Endothelial cell of umbilical vein (primary cell): ENCODE results near the gene TMEM50B. TPM values are rescaled to one million over a fixed set of nuclear protein-coding genes. Genes with fewer than 3 reads are reported as not detected.

Experiments used
- BruUV-seq: library from RNA; stranded (reverse); fragments of 400-500 nt; replicated peaks from 2 replicates; lab custom pipeline; 2021; lab: Mats Ljungman, UMichigan
- CTCF ChIA-PET: fragments of 300-600, 350-600 bp; sonication (Branson Sonifier 250); formaldehyde crosslinking; loops from one replicate; lab custom pipeline; 2021; ENCODE audit warnings: antibody characterized with exemption, inconsistent platforms; lab: Charles Lee
- POLR2A ChIA-PET: fragments of 300-600, 350-600 bp; sonication (Branson Sonifier 250); formaldehyde crosslinking; loops from one replicate; lab custom pipeline; 2021; ENCODE audit warnings: antibody characterized with exemption, inconsistent platforms; lab: Charles Lee
- DNase-seq: peaks from one replicate; pipeline ENCODE4 v3.0.0-alpha.2; 2011; ENCODE audit warnings: low read depth, low spot score
- FAIRE-seq: peaks from 2 replicates; lab custom pipeline; 2011; peaks lifted over from hg19 to GRCh38; lab: Jason Lieb, UNC
- H2AFZ ChIP-seq: 2 replicates; pipeline ENCODE4 v1.6.0; 2012; ENCODE audit warnings: low read depth, low read length, control low read depth, inconsistent platforms
- H3K27ac ChIP-seq: 2 replicates; pipeline ENCODE4 v1.5.1; 2011; ENCODE audit warnings: low read depth, mild to moderate bottlenecking, control low read depth, low read length, moderate library complexity; ENCODE audit not compliant: insufficient read depth
- H3K27me3 ChIP-seq, 2 experiments: 2 replicates each; pipeline versions ENCODE4 v1.6.0 to v1.6.1; 2011; ENCODE audit warnings: low read length in 2 of 2, mixed read lengths in 1 of 2; ENCODE audit not compliant: control insufficient read depth in 2 of 2, insufficient read depth in 2 of 2
- H3K36me3 ChIP-seq, 2 experiments: 2 replicates in 1 of 2; 3 replicates in 1 of 2; pipeline ENCODE4 v1.5.1; 2011; ENCODE audit warnings: low read length in 2 of 2, mild to moderate bottlenecking in 1 of 2, moderate library complexity in 1 of 2; ENCODE audit not compliant: control insufficient read depth in 2 of 2, insufficient read depth in 2 of 2; ENCODE audit errors: extremely low read depth in 1 of 2
- H3K4me1 ChIP-seq: 3 replicates; pipeline ENCODE4 v1.5.1; 2011; ENCODE audit warnings: mild to moderate bottlenecking, low read length; ENCODE audit not compliant: control insufficient read depth, insufficient read depth; ENCODE audit errors: extremely low read depth
- H3K4me2 ChIP-seq: 2 replicates; pipeline ENCODE4 v1.6.1; 2011; ENCODE audit warnings: low read length, control low read depth, mixed read lengths; ENCODE audit not compliant: insufficient read depth
- H3K4me3 ChIP-seq, 3 experiments: fragments of 200-600 bp in 1 of 3; sonication (generic), shearing (Covaris generic) in 1 of 3; replicated peaks in 1 of 3; 2 replicates each; pipeline ENCODE4 v1.5.1; 2011 to 2016; ENCODE audit warnings: control low read depth in 3 of 3, low read length in 3 of 3, mild to moderate bottlenecking in 2 of 3, inconsistent platforms in 1 of 3, low read depth in 1 of 3, moderate library complexity in 1 of 3; ENCODE audit not compliant: insufficient read depth in 1 of 3
- H3K79me2 ChIP-seq: 2 replicates; pipeline ENCODE4 v1.6.0; 2012; ENCODE audit warnings: low read length, inconsistent platforms; ENCODE audit not compliant: control insufficient read depth, insufficient read depth
- H3K9ac ChIP-seq: replicated peaks from 2 replicates; pipeline ENCODE3; 2011; ENCODE audit warnings: low read length, control low read depth; ENCODE audit not compliant: insufficient read depth; ENCODE audit errors: extremely low read depth
- H3K9me1 ChIP-seq: replicated peaks from 3 replicates; pipeline ENCODE4 v1.6.0; 2011; ENCODE audit warnings: mild to moderate bottlenecking, low read length; ENCODE audit not compliant: control insufficient read depth, insufficient read depth; ENCODE audit errors: extremely low read depth
- H3K9me3 ChIP-seq: replicated peaks from 2 replicates; pipeline ENCODE4 v1.5.1; 2012; ENCODE audit warnings: low read length, inconsistent platforms; ENCODE audit not compliant: control insufficient read depth, insufficient read depth
- H4K20me1 ChIP-seq: replicated peaks from 2 replicates; pipeline ENCODE3; 2011; ENCODE audit warnings: mild to moderate bottlenecking, low read length; ENCODE audit not compliant: control insufficient read depth, insufficient read depth; ENCODE audit errors: extremely low read depth
- CTCF ChIP-seq, 2 donors: IDR thresholded peaks; 1 replicate in 1 of 2; 2 replicates in 1 of 2; pipeline ENCODE4 v1.5.1; 2011; ENCODE audit warnings: low read length in 2 of 2, mild to moderate bottlenecking in 2 of 2, moderate library complexity in 2 of 2, control low read depth in 1 of 2, inconsistent platforms in 1 of 2, low read depth in 1 of 2; ENCODE audit not compliant: insufficient read depth in 1 of 2; ENCODE audit errors: extremely low read depth in 1 of 2
- EZH2 ChIP-seq: IDR thresholded peaks from 2 replicates; pipeline ENCODE4 v1.6.1; 2012; ENCODE audit warnings: borderline replicate concordance, low read depth, mild to moderate bottlenecking, moderate library complexity, low read length, inconsistent platforms; ENCODE audit not compliant: severe bottlenecking
- FOS ChIP-seq: IDR thresholded peaks from 2 replicates; pipeline ENCODE4 v1.6.1; 2011; ENCODE audit warnings: mild to moderate bottlenecking, low read length, moderate library complexity, borderline replicate concordance; ENCODE audit not compliant: insufficient read depth
- GATA2 ChIP-seq: IDR thresholded peaks from 2 replicates; pipeline ENCODE4 v1.7.0; 2011; ENCODE audit warnings: low read depth, mild to moderate bottlenecking, moderate library complexity, mixed read lengths, low read length; ENCODE audit not compliant: insufficient read length, insufficient read depth
- JUN ChIP-seq: IDR thresholded peaks from 2 replicates; pipeline ENCODE4 v1.6.1; 2011; ENCODE audit warnings: borderline replicate concordance, low read depth; ENCODE audit not compliant: insufficient read length, insufficient read depth
- MAX ChIP-seq: IDR thresholded peaks from 2 replicates; pipeline ENCODE4 v1.6.1; 2011; ENCODE audit not compliant: insufficient read depth, insufficient read length
- MYC ChIP-seq: IDR thresholded peaks from one replicate; pipeline ENCODE4 v1.6.1; 2011; ENCODE audit warnings: mild to moderate bottlenecking, low read depth, low read length
- POLR2A ChIP-seq: IDR thresholded peaks from 2 replicates; pipeline ENCODE4 v1.6.1; 2012; ENCODE audit warnings: low read depth, mild to moderate bottlenecking, control low read depth, low read length
- POLR2AphosphoS5 ChIP-seq: IDR thresholded peaks from 2 replicates; pipeline ENCODE4 v1.6.1; 2012; ENCODE audit warnings: low read depth, mild to moderate bottlenecking, control low read depth, low read length, moderate library complexity; ENCODE audit not compliant: insufficient read depth
- dilution Hi-C: fragments of 300-500 bp; cut with MboI; formaldehyde crosslinking; loops from one replicate; pipeline ENCODE4 v1.15.0; 2019; ENCODE audit warnings: low sequenced_read_pairs; ENCODE audit not compliant: extremely low pct_ligation_motif_present
- intact Hi-C: fragments of 100-400 bp; cut with micrococcal nuclease; formaldehyde crosslinking; loops from one replicate; pipeline ENCODE4 v1.10.0; 2022
- polyA plus RNA-seq, 4 experiments: library from polyadenylated mRNA; depleted of rRNA in 3 of 4; stranded (reverse) in 3 of 4; unstranded in 1 of 4; fragments of >200 nt; gene quantifications; 2 replicates each; pipeline versions ENCODE4 v1.2.1 to v1.2.3, GENCODE V29; 2011 to 2012; ENCODE audit warnings: missing spikeins in 1 of 4
- total RNA-seq: library from RNA; stranded (reverse); gene quantifications from 2 replicates; pipeline ENCODE4 v1.2.3, GENCODE V29; 2021

Gene TMEM50B
- total and polyA plus RNA-seq, 2 donors (not counting 3 experiments of a cell fraction or from before 2014, with no cell fraction given), result 25.1 to 29.3 TPM

GRCh38 chr21:33495743-33496142 lies 16.0 kb upstream of the TMEM50B start:
- TF ChIP-seq JUN, result no peak
- TF ChIP-seq FOS, result no peak
- no peak for TF ChIP-seq POLR2AphosphoS5
- TF ChIP-seq POLR2A, result no peak
- TF ChIP-seq CTCF (IDR thresholded peaks at IDR 0.05; ENCODE audit: extremely low read depth in 1 of 2, insufficient read depth in 1 of 2, low read depth in 1 of 2, low read length in 2 of 2), result no peak
- TF ChIP-seq EZH2, result no peak
- TF ChIP-seq MYC, result no peak
- no peak for TF ChIP-seq GATA2
- TF ChIP-seq MAX, result no peak
- H2AFZ ChIP-seq, result no peak overlapping the region
- H3K9me3 ChIP-seq, result no peaks in the 10 kb centered on the region
- no peaks in the 10 kb centered on the region for H3K9me1 ChIP-seq
- CTCF ChIA-PET, result interaction anchor here (0.6 to 1.4 kb wide), 2 partner anchors 13 to 16 kb away, joined by 3 to 6 read pairs; partner anchors contain the start of gene TMEM50B
- H3K9ac ChIP-seq, result no peak overlapping the region
- H3K4me1 ChIP-seq, result peaks cover 4% of the 10 kb centered on the region
- no peak overlapping the region for H3K4me2 ChIP-seq
- no peaks in the 10 kb centered on the region for H4K20me1 ChIP-seq
- intact Hi-C loops (no loop called here), dilution Hi-C loops (no loop called here)
- no peaks in the 10 kb centered on the region for H3K36me3 ChIP-seq
- no TSS peak for BruUV-seq
- H3K4me3 ChIP-seq, result no peak overlapping the region
- DNase-seq (no peak), FAIRE-seq (no peak)
- H3K27ac ChIP-seq, result no peak overlapping the region
- POLR2A ChIA-PET, result no interaction called here
- H3K27me3 ChIP-seq, result peaks cover 0 to 2% of the 10 kb centered on the region in 2 experiments
- no peaks in the 10 kb centered on the region for H3K79me2 ChIP-seq
